A673 (cell line): ENCODE data around the gene RGS7. TPM values are rescaled to one million over a fixed set of nuclear protein-coding genes. Genes with fewer than 3 reads are reported as not detected.
A peak's percentile ranks its signal among the peaks of the same experiment; 100 is the strongest.

Experiments
- BruUV-seq: library from RNA; stranded (reverse); fragments of 400-500 nt; replicated peaks from 2 replicates; lab custom pipeline; 2021; lab: Mats Ljungman, UMichigan
- CTCF ChIA-PET: fragments of 300-600 bp; sonication (Branson Sonifier 250); formaldehyde crosslinking; loops from one replicate; lab custom pipeline; 2022; ENCODE audit warnings: antibody characterized with exemption; lab: Charles Lee
- POLR2A ChIA-PET: fragments of 300-600 bp; sonication (Branson Sonifier 250); formaldehyde crosslinking; loops from one replicate; lab custom pipeline; 2022; ENCODE audit warnings: antibody characterized with exemption; ENCODE audit not compliant: low non-redundant PET; lab: Charles Lee
- DNase-seq: peaks from one replicate; pipeline ENCODE4 v3.0.0-alpha.2; 2015; ENCODE audit warnings: low spot score
- H3K27ac ChIP-seq: fragments of 200-600 bp; sonication (generic); 2 replicates; pipeline ENCODE4 v1.5.1; 2016; ENCODE audit warnings: mixed run types, low read depth, mild to moderate bottlenecking, mixed read lengths, antibody characterized with exemption, low read length; ENCODE audit not compliant: poor library complexity, severe bottlenecking
- H3K27me3 ChIP-seq: fragments of 200-600 bp; sonication (generic); replicated peaks from 2 replicates; pipeline ENCODE4 v1.6.1; 2017; ENCODE audit warnings: mixed run types, low read depth, mild to moderate bottlenecking, mixed read lengths, antibody characterized with exemption, low read length; ENCODE audit not compliant: insufficient read depth, poor library complexity
- H3K36me3 ChIP-seq: fragments of 200-600 bp; sonication (generic); 2 replicates; pipeline ENCODE4 v1.6.1; 2016; ENCODE audit warnings: mixed run types, mild to moderate bottlenecking, mixed read lengths, antibody characterized with exemption, low read length; ENCODE audit not compliant: insufficient read depth, poor library complexity, severe bottlenecking
- H3K4me1 ChIP-seq: fragments of 200-600 bp; sonication (generic); 2 replicates; pipeline ENCODE4 v1.6.1; 2017; ENCODE audit warnings: mixed run types, mild to moderate bottlenecking, mixed read lengths, antibody characterized with exemption, low read length; ENCODE audit not compliant: insufficient read depth, poor library complexity, severe bottlenecking
- H3K4me3 ChIP-seq: fragments of 200-600 bp; sonication (generic); 2 replicates; pipeline ENCODE4 v1.5.1; 2016; ENCODE audit warnings: low read depth, mixed run types, mild to moderate bottlenecking, mixed read lengths, low read length; ENCODE audit not compliant: poor library complexity, severe bottlenecking
- H3K9me3 ChIP-seq: fragments of 200-600 bp; sonication (generic); 2 replicates; pipeline ENCODE4 v1.6.1; 2016; ENCODE audit warnings: mixed run types, low read depth, mild to moderate bottlenecking, mixed read lengths, antibody characterized with exemption, low read length; ENCODE audit not compliant: poor library complexity, severe bottlenecking
- CTCF ChIP-seq: fragments of 300-800, 200-600 bp; sonication (generic); conservative IDR thresholded peaks from 2 replicates; pipeline ENCODE4 v1.5.1; 2017; ENCODE audit warnings: low read depth, mild to moderate bottlenecking, antibody characterized with exemption, low read length, moderate library complexity, mixed read lengths
- EZH2 ChIP-seq: fragments of 200-600 bp; sonication (generic); IDR thresholded peaks from 2 replicates; pipeline ENCODE4 v1.6.1; 2017; ENCODE audit warnings: borderline replicate concordance, low read depth, mild to moderate bottlenecking, mixed read lengths, antibody characterized with exemption, low read length; ENCODE audit not compliant: poor library complexity, severe bottlenecking
- intact Hi-C: fragments of 100-400 bp; cut with micrococcal nuclease; formaldehyde crosslinking; loops from one replicate; pipeline ENCODE4 v1.10.0; 2022; ENCODE audit not compliant: unreplicated experiment
- total RNA-seq: library from RNA; stranded (reverse); gene quantifications from 2 replicates; pipeline ENCODE4 v1.2.3, GENCODE V29; 2021

Gene RGS7
- total RNA-seq, 1 experiment from 2014 or later, result not detected

DNA sequence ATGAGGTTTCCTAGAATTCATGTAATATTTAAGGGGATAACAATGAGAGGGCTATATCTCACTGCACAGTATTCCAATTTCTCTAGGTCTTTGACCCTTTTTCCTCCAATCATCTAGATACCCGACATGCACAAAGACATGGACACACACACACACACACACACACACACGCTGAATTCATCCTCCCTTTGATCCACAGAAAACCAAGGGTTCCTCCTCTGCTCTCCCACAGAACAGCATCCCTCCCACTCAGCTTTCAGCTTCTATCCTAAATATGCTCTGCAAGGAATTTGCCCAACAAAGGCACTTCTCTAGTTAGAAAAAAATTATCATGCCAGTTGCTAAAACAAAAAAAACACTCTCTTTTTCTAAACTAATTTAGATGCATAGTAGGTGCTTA lies 231.7 kb downstream of the RGS7 start:
- Histone ChIP-seq H3K4me3 (no peak overlapping the region), H3K27me3 (no peaks in the 10 kb centered on the region), H3K4me1 (no peaks in the 10 kb centered on the region), H3K36me3 (no peaks in the 10 kb centered on the region), H3K9me3 (no peaks in the 10 kb centered on the region), H3K27ac (no peak overlapping the region)
- TF ChIP-seq EZH2 (no peak), CTCF (no peak)
- no TSS peak for BruUV-seq
- intact Hi-C loops, result no loop called here
- CTCF ChIA-PET, result no interaction called here
- no peak for DNase-seq
- POLR2A ChIA-PET, result interaction anchor here (0.5 kb wide), 1 partner anchor 184 kb away, joined by 3 read pairs; no protein-coding TSS in a partner anchor

DNA sequence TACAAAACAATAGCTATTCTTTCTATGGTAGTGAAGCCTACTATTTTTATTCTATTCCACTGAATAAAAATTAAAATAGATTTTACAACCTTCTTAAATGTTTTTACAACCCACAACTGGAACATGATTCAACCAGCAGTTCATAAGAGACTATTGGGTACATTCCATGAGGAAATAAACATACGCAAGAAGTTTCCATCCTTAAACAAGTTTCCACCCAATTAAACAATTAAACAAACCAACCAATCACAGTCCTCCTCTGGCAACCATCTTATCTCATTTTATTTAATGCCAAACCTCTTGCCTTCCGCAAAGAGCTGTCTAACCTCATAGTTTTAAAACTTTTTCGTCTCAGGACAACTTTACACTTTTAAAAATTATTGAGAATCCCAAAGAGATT lies 239.0 kb downstream of the RGS7 start:
- CTCF ChIA-PET, result no interaction called here
- no peak for TF ChIP-seq CTCF
- TF ChIP-seq EZH2, result no peak
- POLR2A ChIA-PET, result no interaction called here

DNA sequence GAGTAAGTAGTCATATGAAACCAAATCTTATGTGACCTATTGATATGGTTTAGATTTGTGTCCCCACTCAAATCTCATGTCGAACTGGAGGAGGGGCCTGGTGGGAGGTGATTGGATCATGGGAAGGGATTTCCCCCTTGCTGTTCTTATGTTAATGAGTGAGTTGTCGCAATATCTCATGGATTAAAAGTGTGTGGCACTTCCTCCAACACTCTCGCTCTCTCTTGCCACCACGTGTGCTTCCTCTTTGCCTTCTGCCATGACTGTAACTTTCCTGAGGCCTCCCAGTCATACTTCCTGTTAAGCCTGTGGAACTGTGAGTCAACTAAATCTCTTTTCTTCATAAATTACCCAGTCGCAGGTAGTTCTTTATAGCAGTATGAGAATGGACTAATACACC lies 241.2 kb downstream of the RGS7 start:
- H3K36me3 ChIP-seq, result no peaks in the 10 kb centered on the region
- CTCF ChIA-PET, result no interaction called here
- POLR2A ChIA-PET, result no interaction called here
- H3K4me3 ChIP-seq, result no peak overlapping the region
- H3K4me1 ChIP-seq, result no peaks in the 10 kb centered on the region
- no peaks in the 10 kb centered on the region for H3K27me3 ChIP-seq
- DNase-seq, result peak; percentile 1
- intact Hi-C loops, result no loop called here
- H3K9me3 ChIP-seq, result no peaks in the 10 kb centered on the region
- no peak overlapping the region for H3K27ac ChIP-seq
- no TSS peak for BruUV-seq
- no peak for TF ChIP-seq EZH2
- TF ChIP-seq CTCF, result no peak

More for the DNA sequence above, 239.0 kb downstream of the RGS7 start:
- Histone ChIP-seq H3K27ac (no peak overlapping the region), H3K27me3 (no peaks in the 10 kb centered on the region), H3K9me3 (no peaks in the 10 kb centered on the region), H3K4me1 (no peaks in the 10 kb centered on the region), H3K4me3 (no peak overlapping the region), H3K36me3 (no peaks in the 10 kb centered on the region)
- BruUV-seq, result no TSS peak
- intact Hi-C loops, result no loop called here
- DNase-seq, result no peak
